ENCODE results near the gene GALNT1. TPM values are rescaled to one million over a fixed set of nuclear protein-coding genes. Genes with fewer than 3 reads are reported as not detected.

GALNT1 gene
- total RNA-seq, 2 donors from 2014 or later: 31.1 to 32.0 TPM

GRCh38 chr18:35683021-35683420 lies 101.5 kb downstream of the GALNT1 start:
- no peaks in the 10 kb centered on the region for H3K27me3 ChIP-seq (replicated peaks; ENCODE audit: insufficient read depth)
- H3K27ac ChIP-seq: no peak overlapping the region
- H3K9me3 ChIP-seq: no peaks in the 10 kb centered on the region
- ATAC-seq (ENCODE audit: insufficient number of reproducible peaks, low FRiP score, low read depth) (no peak), DNase-seq (ENCODE audit: low spot score) (no peak)
- no peak for TF ChIP-seq CTCF (IDR thresholded peaks at IDR 0.05)
- H3K36me3 ChIP-seq: no peaks in the 10 kb centered on the region
- no peaks in the 10 kb centered on the region for H3K4me1 ChIP-seq (ENCODE audit: control insufficient read depth in 1 of 2, low read depth in 2 of 2)
- H3K4me3 ChIP-seq: no peak overlapping the region

GRCh38 chr18:35688757-35689156 lies 107.2 kb downstream of the GALNT1 start:
- peaks cover 2% of the 10 kb centered on the region for H3K36me3 ChIP-seq
- TF ChIP-seq CTCF (IDR thresholded peaks at IDR 0.05): no peak

GRCh38 chr18:35689728-35690127 lies 108.2 kb downstream of the GALNT1 start:
- no peak for TF ChIP-seq CTCF (IDR thresholded peaks at IDR 0.05)
- H3K36me3 ChIP-seq: peaks cover 2% of the 10 kb centered on the region

More at GRCh38 chr18:35688757-35689156, 107.2 kb downstream of the GALNT1 start:
- ATAC-seq (ENCODE audit: insufficient number of reproducible peaks, low FRiP score, low read depth) (no peak), DNase-seq (ENCODE audit: low spot score) (no peak)
- Histone ChIP-seq H3K4me1 (ENCODE audit: control insufficient read depth in 1 of 2, low read depth in 2 of 2) (no peaks in the 10 kb centered on the region), H3K9me3 (no peaks in the 10 kb centered on the region), H3K27ac (no peak overlapping the region), H3K27me3 (replicated peaks; ENCODE audit: insufficient read depth) (no peaks in the 10 kb centered on the region), H3K4me3 (no peak overlapping the region)

GRCh38 chr18:35691625-35692024 lies 110.1 kb downstream of the GALNT1 start:
- DNase-seq (ENCODE audit: low spot score) (no peak), ATAC-seq (ENCODE audit: insufficient number of reproducible peaks, low FRiP score, low read depth) (no peak)
- TF ChIP-seq CTCF (IDR thresholded peaks at IDR 0.05): no peak
- Histone ChIP-seq H3K27ac (no peak overlapping the region), H3K4me1 (ENCODE audit: control insufficient read depth in 1 of 2, low read depth in 2 of 2) (no peaks in the 10 kb centered on the region), H3K36me3 (peaks cover 2% of the 10 kb centered on the region), H3K4me3 (no peak overlapping the region), H3K27me3 (replicated peaks; ENCODE audit: insufficient read depth) (no peaks in the 10 kb centered on the region), H3K9me3 (no peaks in the 10 kb centered on the region)

More at GRCh38 chr18:35689728-35690127, 108.2 kb downstream of the GALNT1 start:
- H3K4me3 ChIP-seq: no peak overlapping the region
- ATAC-seq (ENCODE audit: insufficient number of reproducible peaks, low FRiP score, low read depth): no peak
- DNase-seq (ENCODE audit: low spot score): no peak
- H3K27me3 ChIP-seq (replicated peaks; ENCODE audit: insufficient read depth): no peaks in the 10 kb centered on the region
- H3K9me3 ChIP-seq: no peaks in the 10 kb centered on the region
- no peaks in the 10 kb centered on the region for H3K4me1 ChIP-seq (ENCODE audit: control insufficient read depth in 1 of 2, low read depth in 2 of 2)
- H3K27ac ChIP-seq: no peak overlapping the region

- no peak for ATAC-seq (ENCODE audit: insufficient number of reproducible peaks, low FRiP score, low read depth)
- Histone ChIP-seq H3K27ac (no peak overlapping the region), H3K36me3 (peaks cover 2% of the 10 kb centered on the region), H3K9me3 (no peaks in the 10 kb centered on the region), H3K4me1 (ENCODE audit: control insufficient read depth in 1 of 2, low read depth in 2 of 2) (no peaks in the 10 kb centered on the region), H3K4me3 (no peak overlapping the region), H3K27me3 (replicated peaks; ENCODE audit: insufficient read depth) (no peaks in the 10 kb centered on the region)
- no peak for TF ChIP-seq CTCF (IDR thresholded peaks at IDR 0.05)
- no peak for DNase-seq (ENCODE audit: low spot score)
These were observed 111.3 kb downstream of the GALNT1 start for GRCh38 chr18:35692866-35693265.

Data from thoracic aorta (tissue), 2 donors.